NCI-H82 treated with DMSO at 0.1 percent for 48 hours (cell line): Measurements from ENCODE around the gene SPATA25.
"Not testable (repeated sequence)": the region's sequence is repeated elsewhere in the genome, so short reads cannot be mapped to it uniquely, and the experiment has no call there.

ENCODE experiments used
- DNase-seq: peaks from one replicate; lab custom pipeline; 2025; ENCODE audit not compliant: unreplicated experiment; lab: John Stamatoyannopoulos, UW

The SPATA25 gene

DNA sequence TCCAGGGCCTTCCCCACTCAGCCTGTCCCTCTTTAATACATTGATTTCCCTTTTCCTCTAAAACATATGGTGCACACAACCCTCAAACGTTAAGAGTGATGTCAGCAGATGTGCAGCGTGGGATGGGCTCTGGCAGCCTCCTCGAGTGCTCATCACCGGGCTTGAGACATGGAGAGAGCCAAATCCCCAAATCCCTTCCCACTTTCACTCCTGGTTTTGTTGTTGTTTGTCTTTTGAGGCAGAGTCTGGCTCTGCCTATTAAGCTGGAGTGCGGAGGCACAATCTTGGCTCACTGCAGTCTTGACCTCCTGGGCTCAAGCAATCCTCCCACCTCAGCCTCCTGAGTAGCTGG, 30.3 kb upstream of the SPATA25 start:
- DNase-seq, result peak; percentile 47

DNA sequence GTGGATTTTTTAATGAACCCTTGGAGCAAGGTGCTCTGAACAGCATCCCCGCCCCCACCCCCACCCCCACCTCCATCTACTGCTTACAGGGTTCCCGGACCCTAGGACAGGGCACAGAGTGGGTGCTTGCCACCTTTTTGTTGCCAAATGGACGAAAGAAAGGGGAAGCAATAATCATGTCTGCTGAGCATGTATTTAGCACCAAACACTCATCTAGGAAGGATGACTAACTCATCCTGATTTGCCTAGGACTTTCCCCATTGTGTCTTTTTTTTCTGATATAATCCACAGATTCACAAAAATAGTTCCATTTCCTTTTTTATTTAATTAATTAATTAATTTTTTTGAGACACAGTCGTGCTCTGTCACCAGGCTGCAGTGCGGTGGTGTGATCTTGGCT, 25.7 kb upstream of the SPATA25 start:
- no peak for DNase-seq

DNA sequence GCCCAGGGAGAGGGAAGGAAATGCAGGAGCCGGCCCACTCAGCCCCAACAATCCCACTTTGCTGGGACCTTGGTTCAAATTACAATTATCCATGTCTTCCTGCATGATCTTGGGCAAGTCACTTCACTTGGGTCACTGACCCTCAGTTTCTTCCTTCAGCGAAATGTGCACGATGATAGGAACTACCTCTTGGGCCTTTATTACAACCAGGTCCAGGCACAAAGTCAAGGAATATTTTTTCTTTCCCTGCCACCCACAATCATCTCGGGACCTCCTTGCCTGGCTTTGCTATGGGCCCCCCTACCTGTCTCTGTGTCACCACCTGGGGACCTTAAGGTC, 24.9 kb upstream of the SPATA25 start:
- no peak for DNase-seq

DNA sequence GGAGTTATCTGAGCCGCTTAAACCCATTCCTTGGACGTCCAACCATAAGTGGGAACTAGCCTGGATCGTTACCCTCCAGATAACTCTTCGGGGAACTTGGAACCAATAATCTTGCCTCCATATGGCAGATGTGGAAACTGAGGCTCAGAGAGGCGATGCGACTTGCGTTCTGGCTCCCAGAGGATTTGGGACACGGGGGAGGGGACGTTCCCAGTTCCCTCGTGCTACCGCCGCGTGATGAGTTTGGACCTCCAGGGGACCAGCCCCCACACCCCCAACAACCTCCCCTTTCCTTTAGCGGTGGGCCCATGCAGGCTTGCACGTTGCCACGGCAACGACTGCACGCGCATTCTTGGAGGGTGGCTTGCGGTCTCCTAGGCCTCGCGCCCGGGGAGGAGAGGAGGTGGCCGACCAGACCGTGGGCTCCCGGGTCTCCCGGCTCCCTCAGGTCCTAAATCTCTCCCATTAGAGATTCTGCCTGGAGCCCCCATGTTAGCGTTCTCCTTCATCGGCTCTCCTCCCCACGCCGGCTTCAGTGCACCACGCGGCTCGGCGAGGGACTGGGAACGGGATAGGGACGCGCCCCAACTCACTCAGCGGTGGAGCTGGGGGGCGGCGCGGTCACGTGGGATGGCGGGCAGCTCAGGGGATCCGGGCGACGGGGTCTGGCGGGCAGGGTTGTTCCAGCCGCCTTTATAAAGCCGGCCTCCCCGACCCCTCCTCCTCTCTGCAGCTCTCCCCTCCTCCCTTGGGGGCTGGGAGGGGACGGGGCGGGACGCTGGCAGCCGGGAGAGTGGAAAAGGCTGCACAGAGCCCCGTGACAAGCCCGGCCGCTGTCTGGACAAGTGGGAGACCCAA, 24.3 kb upstream of the SPATA25 start, which contains the start of gene PLTP:
Gene PLTP (minus strand): TSS at position 670 of the 858 bp plus-strand sequence. CDS start 703 bp downstream, outside the sequence.
- peak; percentile 63 for DNase-seq

DNA sequence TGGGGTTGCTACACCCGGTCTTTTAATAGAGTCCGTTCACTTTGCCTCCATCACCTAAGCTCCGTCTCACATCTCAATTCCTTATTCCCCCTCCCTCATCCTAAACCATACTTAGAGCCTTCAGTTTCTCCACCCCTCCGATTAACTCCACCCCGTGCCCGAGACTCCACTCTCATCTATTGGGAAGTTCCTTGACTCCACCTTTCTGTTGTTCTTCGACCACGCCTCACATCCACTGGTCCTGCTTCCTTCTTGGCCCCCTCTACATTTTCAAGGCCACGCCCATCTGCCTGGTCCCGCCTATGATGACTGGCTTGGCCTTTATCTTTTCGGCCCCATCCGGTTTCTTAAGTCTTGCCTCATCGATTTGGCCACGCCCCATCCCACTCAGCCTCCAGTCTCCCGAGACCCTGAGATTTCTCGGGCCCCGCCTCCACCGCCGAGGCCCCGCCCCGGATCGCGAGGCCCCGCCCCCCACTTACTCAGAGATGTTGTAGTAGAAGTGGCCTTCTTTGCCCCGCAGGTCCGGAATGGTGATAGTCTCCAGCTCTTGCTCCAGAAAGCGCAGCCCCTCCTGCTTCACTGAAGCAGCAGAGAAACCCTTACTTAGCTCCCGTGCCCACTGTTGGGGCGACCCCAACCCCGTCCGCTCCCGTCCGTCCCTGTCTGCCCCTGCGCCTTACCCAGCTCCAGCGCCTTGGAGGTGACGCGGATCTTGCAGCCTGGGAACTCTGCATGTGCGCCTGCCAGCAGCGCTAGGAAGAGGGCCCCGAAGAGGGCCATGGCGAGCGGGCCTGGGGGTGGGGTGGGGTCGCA, 23.5 kb upstream of the SPATA25 start:
- peak; percentile 100 for DNase-seq

DNA sequence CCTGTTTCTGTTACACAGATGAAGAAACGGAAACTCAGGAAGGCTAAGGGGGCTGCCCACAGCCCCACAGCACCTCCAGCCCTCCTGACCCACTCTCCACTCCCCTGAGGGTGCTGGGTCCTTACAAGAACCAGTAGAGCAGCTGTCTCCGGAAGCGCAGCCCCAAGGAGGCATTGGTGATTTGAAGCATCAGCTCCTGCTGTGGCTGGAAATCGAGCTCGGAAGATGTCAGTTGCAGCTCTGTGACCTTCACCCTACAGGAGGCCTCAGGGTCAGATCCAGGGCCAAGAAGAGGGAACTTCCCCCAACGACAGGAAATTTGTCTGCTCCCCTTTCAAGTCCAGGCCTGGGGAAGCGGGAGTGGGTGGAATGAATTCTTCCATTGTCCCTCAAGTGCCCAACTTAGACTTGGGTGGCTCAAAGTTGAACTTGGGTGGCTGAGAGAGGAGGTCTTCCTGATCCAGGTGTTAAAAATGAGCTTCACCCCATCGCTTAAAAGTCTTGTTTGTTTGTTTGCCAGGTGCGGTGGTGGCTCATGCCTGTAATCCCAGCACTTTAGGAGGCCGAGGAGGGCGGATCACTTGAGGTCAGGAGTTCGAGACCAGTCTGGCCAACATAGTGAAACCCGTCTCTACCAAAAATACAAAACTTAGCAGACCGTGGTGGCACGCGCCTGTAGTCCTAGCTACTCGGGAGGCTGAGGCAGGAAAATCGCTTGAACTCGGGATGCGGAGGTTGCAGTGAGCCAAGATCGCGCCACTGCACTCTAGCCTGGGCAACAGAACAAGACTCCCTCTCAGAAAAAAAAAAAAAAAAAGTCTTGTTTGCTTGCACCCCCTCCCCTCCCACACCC, 22.6 kb upstream of the SPATA25 start:
- no peak for DNase-seq

DNA sequence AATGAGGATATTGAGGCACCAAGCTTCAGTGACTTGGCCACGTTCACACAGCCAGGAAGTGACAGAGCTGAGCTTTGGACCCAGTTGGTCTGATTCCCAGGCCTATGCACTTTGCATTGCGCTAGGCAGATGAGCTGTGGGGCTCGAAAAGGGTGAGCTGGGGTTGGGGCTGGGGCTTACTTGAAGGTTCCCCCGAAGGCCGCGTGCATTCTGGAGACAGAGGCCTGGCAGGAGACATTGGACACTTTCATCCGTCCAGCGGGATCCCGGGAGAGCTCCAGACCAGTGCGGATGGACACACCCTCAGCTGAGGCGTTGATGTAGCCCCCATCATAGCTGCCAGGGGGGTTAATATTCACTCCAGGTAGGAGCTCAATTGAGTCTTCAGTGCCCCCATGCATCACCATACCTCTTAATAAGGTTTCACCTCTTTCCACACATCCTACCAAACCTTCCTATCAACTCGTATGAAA, 21.9 kb upstream of the SPATA25 start:
- no peak for DNase-seq

DNA sequence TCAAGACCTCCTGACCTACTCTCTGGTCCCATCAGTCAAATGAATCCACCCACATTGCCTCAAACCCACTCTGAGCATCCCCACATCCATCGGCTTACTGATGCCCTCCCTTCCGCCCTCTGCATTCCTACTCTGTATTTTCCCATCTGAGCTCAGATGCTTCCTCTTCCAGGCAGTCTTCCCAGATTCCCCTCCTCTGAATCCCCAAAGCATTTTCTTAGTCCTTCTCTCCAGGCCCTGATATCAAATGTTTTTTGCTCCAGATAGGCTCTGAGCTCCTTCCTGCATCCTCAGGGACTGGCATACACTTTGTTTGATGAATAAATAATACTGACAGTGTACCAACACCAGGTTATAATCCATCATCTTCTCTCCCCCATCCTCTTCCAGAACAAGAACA, 20.7 kb upstream of the SPATA25 start:
- no peak for DNase-seq

DNA sequence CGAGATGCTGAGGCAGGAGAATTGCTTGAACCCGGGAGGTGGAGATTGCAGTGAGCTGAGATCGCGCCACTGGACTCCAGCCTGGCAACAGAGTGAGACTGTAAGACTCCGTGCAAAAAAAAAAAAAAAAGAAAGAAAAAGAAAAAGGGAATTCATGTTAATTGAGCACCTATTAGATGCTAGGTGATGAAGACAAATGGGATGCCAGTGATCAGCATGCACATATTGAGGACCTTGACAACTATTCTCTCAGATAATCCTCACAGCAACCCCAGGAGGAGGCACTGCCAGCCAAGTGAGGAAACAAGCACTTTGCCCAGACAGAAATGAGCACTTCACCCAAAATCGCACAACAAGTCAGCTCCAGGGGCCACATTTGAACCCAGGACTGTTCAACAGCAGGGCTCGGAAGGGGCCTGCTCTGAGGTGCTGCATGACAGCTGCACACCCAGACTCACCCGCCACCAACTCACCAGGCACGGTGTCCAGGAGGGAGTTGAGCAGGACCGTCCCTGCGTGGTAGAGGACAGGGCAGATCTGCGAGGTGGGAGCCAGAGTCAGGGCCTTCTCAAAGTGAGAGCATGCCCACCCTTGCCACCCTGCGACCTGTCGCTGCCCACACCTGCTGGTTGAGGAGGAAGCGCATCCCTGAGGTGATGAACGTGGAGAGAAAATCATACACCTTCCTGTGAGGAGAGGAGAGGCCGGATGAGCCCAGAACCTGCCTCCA, 20.0 kb upstream of the SPATA25 start:
- no peak for DNase-seq

DNA sequence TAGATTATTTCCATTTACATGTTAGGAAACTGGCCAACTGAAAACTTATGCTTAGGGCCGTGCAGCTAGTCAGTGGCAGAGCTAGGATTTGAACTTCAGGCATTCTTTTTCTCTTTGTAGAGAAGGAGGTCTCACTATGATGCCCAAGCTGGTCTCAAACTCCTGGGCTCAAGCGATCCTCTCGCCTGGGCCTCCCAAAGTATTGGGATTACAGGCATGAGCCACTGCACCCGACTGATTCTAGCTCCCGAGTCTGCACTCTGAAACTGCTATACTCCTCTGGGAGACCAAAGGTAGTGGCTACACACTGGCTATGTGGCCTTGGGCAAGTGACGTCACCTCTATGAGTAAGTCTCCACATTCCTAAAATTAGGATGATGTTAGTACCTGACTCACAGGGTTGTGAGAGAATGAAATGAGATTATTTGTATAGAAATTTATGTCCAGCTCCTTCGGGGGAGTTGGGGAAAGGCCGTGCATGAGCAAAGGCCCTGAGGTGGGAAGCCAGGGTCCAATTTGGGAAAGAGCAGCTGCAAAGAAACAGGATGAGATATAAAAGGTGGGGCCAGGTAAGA, 18.2 kb upstream of the SPATA25 start:
- no peak for DNase-seq

DNA sequence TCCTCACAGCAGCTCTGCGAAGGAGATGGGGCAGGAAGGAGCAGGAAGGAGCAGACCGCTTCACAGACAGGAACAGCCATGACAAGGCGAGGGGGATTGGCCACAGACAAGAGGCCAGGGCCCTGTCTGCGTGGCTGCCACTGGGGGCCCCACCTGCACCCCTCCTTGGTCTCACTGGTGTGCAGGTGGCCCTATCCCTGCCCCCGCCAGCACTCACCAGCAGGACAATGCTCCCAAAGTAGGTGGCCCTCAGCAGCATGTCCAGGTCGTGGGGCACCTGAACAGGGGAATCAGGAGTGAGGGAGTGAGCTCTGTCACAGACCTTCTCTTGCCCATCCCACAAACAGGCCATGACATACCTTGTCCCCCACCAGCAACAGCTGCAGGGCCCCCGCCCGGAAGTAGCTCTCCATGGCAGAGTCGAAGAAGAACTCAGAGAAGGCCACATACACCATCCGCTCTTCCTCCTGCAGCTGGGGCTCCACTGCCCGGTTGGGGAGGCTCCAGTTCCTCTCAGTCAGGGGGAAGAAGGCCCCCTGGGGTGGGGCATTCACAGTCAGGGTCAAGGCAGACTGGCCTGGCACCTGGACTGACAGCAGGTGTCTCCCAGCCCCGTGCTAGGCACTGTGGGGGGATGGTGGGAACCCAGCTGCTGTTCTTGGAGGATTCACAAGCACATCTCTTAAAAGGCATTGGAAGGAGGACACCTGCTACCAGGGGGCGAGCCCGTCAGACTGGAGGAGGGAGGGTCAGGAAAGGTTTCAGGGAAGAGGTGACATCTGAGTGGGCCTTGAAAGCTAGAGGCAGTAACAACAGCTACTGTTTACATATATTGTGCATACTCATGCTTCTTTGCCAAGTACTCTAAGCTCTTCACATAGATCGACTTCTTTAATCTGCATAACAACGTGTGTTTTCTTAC, 17.4 kb upstream of the SPATA25 start:
- no peak for DNase-seq

DNA sequence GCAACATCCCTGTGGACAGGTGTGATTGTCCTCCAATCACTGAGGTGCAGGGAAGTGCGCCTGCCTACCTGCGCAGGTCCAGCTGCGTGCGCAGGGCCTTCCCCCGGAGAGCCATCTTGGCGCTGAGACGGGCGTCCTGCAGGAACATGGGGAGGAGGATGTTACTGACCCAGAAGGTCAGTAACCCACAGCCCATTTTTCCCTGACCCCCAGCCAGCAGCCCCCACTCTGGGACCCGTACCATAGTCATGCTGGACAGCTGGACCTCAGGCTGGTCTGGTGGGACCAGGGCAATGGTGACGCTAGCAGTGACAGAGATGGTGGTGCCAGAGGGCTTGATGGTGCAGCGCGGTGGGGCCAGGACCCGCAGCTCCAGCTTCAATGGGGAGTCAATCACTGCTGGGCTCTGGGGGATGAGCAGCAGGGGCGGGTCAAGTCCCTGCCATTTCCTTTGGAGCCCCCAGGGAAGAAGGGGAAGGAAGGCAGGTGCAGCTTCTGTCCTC, 14.8 kb upstream of the SPATA25 start:
- DNase-seq, result no peak

DNA sequence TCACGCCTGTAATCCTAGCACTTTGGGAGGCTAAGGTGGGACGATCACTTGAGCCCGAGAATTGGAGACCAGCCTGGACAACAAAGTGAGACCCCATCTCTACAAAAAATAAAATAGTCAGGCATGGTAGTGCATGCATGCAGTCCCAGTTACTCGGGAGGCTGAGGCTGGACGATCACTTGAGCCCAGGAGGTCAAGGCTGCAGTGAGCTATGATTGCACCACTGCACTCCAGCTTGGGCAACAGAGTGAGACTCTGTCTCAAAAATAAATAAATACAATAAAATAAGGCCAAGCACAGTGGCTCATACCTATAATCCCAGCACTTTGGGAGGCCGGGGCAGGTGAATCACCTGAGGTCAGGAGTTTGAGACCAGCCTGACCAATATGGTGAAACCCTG, 13.9 kb upstream of the SPATA25 start:
- DNase-seq, result not testable (repeated sequence)

DNA sequence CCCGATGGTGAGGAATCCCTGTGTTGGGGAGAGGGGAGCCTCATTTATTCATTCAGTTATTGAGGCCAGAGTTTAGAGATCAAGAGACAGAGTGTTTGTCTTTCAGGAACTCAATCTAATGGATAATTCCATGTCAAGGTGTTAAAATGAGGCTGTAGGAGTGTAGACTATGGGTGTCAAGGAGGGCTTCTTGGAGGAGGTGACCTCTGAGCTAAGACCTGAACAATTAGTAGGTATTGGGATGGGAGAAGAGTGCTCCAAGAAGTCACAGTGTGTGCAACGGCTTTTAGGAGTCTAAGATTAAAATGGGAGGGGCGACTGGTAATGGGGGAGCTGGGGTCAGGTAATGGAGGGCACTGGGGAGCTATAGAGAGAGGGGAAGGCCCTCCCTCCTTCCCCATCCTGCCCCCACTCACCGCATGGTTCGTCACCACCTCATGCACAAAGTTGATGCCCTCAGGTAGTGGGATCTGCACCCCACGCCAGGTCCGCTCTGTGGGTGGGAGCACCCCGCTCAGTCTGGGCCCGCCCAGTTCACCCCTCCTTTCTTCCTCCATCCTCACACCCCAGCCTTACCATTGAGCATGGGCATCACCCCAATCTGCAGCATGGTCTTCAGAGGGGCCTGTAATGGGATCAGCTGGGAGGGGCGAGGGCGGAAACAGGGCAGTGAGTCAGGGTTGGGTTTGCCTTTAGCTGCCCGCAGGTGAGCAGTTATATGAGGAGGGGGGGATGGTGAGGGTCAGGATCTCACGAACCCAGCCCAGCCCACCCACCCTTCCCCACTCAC, 11.8 kb upstream of the SPATA25 start:
- no peak for DNase-seq

DNA sequence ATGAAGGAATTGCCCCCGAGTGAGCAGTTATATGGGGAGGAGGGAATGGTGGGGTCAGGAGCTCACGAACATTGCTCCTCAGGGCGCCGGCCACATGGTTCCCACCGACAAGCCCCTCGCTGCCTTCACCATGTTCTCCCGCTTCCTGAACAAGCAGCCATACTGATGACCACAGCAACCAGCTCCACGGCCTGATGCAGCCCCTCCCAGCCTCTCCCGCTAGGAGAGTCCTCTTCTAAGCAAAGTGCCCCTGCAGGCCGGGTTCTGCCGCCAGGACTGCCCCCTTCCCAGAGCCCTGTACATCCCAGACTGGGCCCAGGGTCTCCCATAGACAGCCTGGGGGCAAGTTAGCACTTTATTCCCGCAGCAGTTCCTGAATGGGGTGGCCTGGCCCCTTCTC, 10.9 kb upstream of the SPATA25 start:
- no peak for DNase-seq

DNA sequence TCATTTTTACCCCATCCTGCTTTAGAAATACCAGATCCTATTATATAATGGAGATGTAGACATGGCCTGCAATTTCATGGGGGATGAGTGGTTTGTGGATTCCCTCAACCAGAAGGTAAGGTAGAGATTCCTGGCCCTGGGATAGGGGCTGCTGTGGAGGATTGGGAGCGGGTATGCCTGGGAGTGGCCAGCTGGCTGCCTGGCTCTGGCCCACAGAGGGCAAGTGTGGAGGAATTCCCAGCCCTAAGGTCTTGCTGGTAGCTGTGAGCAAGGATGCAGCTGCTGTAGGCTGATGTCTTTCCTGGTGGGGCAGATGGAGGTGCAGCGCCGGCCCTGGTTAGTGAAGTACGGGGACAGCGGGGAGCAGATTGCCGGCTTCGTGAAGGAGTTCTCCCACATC, 10.3 kb upstream of the SPATA25 start:
- DNase-seq, result no peak

DNA sequence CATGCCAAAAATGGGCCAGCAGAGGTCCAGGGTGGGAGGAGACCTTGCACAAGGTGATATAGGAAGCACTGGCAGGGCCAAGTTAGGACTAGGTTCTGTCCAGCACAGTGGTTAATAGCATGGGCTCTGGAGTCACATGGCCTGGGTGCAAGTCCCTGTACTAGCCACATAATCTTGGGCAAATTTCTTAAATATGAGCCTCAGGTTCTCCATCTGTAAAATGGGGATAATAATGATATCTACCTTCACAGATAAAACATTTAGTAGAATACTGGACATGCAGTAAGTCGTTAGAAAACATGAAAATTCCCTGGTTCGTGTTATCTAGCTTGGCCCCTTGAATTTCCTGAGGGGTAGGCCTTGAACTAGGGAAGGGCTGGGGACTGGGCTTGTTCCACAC, 9.9 kb upstream of the SPATA25 start:
- DNase-seq, result no peak

DNA sequence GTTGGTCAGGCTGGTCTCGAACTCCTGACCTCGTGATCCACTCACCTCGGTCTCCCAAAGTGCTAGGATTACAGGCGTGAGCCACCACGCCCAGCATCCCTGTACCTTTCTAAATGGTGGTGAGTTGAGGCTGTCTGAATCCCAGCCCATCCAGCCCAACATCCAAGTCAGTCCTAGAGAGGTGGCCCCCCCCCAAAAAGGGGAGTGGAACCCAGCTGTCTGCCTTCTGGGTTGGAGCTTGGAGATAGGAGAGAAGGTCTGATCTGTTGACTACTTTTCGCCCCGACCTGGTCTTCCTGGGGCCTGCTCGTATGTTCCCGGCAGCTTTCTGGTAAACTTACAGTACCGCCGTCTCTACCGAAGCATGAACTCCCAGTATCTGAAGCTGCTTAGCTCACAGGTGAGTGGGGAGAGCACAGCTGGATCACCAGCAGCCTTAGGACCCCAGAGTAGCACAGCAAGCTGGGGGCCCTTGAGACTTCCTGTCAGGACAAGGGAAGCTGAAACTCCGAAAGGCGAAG, 9.3 kb upstream of the SPATA25 start:
- no peak for DNase-seq
